Dedifferentiated amniotic fluid mesenchymal stem cell (primary cell): ENCODE data around the gene EHHADH.
"Not testable (repeated sequence)": the region's sequence is repeated elsewhere in the genome, so short reads cannot be mapped to it uniquely, and the experiment has no call there.

Source experiments
- DNase-seq: peaks from one replicate; pipeline ENCODE4 v3.0.0-alpha.2; 2016; ENCODE audit errors: extremely low spot score

EHHADH gene

DNA sequence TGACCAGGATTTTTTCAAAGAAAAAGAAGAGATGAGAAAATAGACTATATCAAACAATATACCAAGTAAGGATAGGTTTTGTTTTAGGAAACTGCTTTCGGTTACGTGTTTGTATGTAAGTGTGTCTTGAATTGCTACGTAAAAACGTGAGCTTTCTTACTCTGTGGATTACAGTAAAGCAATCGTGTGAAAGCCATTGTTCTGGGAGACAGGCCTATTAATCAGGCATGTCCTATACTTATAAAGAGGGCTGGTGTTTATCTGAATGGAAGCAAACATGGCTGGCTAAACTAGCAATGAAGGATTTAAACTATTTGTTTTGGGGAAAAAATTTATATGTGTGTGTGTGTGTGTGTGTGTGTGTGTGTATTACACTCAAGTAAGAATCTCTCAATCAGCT lies 2.6 kb downstream of the EHHADH start:
- DNase-seq, result no peak

DNA sequence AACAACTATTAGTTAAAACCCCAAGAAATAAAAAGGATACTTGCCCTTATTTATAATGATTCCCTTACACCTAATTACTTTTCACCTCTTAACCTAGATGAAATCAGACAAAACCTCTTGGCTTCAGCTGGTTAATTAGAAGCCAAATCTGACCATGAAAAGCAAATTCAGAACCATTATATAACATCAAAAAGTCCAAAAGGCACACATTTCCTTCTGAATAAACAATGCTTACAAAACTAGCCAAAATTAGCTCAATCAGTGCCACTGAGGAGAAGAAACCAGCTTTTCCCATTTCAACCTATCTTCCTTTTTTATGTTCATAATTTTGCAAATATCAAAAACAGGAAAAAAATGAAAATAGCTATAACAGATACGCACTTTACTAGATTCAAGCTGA lies 3.2 kb downstream of the EHHADH start:
- no peak for DNase-seq

DNA sequence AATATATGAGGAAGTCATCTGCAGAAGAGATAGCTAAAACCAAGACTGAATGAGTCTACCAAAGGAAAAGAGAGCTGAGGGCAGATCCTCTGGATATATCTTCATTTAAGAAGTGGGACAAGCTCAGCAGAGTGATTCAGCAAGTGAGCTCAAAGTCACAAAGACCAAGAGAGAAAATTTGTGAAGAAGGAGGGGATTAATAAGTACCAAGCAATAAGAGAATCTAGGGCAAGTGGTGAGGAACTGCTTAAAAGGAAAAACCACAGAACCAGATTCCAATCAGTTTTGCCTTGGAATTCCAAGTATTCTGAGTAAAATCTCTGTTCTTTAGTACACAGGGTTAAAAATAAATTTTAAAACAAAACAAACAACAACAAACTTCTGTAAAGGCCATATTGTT lies 3.6 kb downstream of the EHHADH start:
- DNase-seq, result no peak

DNA sequence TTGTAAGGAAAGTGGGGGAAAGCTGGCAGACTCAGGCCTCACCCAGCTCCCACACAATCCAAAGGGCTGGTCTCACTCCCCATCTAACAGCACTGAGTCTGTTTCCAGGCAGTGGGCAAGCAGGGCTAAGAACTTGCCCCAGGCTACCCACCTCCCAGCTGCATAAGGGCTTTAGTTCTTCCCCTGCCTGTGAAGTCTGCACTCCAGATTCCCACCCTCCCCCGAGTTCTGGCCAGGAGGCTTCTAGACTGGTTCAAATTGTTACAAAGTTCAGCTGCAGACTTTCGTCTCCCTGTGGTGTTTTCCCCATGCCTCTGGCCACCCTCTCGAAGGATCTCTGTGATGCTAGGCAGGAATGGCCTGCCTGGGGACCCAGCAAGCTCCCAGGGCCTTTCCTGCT lies 11.2 kb downstream of the EHHADH start:
- DNase-seq, result no peak

DNA sequence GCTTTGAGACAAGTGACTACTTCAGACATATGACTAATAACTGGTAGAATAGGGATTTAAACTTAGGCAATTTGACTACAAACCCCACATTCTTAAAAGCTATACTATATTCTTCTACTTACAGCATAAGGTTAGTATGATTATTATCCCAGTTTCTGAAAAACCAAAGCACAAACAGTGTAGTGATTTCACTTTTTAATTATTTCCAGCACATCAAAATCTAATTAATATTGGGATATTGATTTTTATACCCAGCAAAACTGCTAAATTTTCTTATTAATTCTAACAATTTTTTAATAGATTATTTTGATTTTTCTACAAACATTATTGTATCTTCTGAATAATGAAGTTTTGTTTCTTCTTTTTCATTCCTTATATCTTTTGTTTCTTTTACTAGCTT lies 16.9 kb downstream of the EHHADH start:
- DNase-seq, result no peak

DNA sequence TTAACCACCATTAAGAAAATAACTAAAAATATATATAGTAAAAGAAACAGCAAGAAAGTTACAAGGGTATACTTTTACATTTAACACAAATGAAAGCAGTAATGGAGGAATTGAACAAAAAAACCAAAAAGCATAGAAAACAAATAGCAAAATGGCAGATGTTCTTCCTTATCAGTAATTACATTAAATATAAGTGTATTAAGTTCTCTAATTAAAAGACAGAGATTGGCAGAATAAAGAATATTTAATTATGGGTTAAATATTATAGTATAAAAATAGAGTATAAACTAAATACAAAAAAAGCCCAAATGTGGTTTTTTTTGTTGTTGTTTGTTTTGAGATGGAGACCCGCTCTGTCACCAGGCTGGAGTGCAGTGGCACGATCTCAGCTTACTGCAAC lies 20.5 kb downstream of the EHHADH start:
- DNase-seq, result no peak

DNA sequence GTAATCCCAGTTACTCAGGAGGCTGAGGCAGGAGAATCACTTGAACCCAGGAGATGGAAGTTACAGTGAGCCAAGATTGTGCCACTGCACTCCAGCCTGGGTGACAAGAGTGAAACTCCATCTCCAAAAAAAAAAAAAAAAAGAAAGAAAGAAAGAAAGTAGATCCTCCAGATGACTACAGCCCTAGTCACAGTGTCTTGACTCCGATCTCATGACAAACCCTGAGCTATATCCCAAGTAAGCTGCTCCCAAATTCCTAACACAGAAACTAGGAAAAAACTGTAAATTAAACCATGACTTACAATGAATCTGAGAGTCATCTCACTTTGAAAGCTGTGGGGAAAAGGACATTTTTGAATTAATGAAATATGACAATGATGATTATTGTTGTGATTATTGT lies 27.3 kb downstream of the EHHADH start:
- DNase-seq, result not testable (repeated sequence)

DNA sequence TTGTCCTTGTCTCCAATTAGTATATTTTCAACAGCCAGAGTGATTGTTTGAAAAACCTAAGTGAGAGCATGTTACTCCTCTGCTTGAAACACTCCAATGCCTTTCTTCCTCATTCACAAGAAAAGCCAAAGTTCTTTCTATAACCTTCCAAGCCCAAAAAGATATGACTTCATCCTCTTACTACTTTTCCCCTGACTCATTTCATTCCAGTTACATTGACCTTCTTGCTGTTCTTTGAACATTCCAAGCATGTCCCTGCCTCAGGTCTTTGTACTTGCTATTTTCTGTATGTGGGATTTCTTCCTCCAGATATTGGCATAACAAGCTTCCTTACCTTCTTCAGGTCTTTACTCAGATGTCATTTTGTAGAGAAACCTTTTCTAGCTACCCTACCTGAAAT lies 28.3 kb downstream of the EHHADH start:
- DNase-seq, result peak; percentile 46

DNA sequence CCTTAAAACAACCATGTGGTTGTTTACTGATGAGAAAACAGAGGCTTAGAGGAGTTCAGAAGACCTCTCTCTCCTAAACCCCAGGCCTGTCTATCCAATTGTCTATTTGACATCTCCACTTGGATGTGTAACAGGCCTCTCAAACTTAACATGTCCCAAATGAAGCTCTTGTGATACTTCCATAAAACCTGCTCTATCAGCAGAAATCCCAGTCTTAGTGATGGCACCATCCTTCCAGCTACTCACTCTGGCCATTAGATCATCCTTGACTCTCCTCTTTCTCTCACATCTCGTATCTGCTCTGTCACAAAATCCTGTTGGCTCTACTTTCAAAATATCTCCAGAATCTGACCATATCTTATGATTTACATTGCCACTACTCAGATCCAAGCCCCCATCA lies 28.8 kb downstream of the EHHADH start:
- no peak for DNase-seq

DNA sequence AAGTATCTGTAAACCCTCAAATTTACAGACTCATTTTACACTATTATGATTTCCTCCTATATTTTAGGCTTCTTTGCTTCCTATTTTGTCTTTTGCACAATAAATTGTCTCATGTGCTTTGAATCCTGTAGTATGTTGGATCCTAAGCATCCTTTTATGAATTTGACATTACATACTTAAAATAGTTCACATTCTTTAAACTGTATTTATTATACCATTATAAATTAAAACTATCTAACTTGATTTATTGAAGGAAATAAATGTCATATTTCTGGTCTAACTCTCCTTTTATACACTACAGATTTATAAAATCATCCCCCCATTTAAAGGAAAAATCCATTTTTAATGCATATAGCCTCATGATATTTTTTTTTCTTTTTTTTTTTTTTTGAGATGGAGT lies 32.6 kb downstream of the EHHADH start:
- DNase-seq, result no peak

DNA sequence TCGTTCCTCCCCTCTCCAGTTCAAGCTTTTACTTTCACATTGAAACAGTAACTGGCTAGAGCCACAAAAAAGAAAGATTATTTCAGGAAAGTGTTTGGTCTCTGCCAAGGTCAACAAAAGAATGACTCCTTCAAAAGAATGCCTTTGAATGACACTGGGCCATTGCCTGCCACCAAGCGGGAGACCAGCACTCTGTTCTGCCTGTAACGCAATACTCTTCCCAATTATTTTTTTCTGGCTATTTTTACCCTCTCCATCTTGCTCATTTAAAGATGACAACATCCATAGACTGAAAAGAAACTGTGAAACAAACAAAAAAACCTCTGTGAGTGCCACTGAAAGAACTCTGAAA lies 37.3 kb downstream of the EHHADH start:
- no peak for DNase-seq

DNA sequence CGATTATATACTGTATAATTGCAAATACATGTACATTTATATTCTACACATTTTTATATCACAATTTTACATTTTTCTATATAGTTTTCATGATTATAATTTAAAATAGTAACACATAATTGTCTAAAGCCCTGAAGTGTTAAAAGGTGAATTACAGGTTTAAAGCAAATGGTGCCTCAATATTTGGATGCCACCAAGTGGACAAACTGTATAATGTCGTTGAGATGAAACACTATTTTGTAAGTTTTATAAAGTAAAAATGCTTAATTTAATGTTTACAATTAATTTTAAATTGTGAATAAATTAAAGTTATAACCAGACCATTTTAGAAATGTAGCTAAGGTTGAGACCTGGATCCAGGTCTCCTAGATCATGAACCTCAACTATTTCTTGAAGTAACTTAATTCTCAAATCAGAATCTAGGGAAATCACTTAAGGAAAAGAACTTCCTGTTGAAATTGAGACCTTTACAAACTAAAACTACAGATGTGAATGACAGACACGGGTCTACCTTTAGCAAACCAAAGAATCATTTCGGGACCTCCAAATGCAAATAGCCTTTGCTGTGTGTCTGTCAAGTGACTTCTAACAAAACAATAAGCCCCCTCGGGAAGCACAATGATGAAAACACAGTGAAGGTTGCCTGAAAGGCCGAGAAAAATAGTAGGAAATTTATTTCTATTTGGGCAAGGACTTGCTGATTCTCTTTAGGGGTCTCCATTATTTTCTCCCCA lies 37.8 kb downstream of the EHHADH start:
- peak; percentile 30 for DNase-seq

DNA sequence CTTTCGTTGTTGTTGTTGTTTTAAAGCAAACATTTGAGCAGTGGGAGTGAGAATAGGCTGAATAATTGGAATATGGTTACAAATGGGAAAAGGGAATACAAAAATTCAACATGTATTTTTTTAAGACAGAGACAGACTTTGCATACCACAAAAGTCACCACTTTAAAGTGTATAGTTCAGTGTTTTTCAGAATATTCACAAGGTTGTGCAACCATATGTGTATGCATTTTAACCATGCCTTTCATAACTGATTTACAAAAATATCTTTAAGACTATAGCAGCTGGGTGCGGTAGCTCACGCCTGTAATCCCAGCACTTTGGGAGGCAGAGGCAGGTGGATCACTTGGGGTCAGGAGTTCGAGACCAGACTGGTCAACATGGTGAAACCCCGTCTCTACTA lies 41.3 kb downstream of the EHHADH start:
- DNase-seq, result no peak

DNA sequence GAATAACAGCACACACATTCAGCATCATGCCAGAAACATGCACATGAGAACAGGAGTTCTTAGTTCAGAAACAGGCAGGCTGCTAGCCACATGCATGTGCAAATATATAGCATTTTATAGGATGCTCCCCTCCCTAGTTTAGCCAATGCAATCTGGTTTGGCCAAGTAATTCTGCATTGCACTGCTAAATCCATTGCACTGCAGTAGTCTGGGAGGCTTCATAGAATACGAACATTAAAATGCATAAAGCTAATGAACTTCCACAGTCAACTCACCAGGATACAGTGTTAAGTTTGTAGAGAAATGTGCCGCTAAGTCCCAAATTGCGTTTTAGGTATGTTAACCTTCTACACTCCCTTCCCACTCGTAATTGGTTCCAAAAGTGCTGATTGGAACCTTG lies 41.8 kb downstream of the EHHADH start:
- no peak for DNase-seq

DNA sequence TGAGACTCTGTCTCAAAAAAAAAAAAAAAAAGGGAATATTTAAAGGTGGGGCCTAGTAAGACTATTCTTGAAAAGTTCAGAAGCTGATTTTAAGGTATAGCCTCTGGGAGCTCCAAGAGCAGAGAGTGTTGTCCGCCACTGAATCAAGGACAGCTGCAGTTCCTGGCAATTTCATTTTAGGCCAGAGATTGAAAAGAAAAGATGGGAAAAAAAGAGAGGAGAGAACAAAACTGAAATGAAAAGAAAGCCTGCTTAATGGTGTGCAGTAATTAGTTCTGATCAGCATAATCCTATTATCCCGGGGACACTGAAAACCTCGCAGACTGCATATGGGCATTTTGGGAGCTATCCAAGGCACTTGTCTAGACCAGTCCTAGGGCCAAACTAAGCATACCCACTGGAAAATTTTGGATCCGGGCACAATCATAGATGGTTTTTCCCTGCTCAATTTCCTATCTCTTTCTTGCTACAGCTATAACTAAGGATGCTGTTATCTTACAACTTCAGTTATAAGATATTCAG lies 43.2 kb downstream of the EHHADH start:
- no peak for DNase-seq

DNA sequence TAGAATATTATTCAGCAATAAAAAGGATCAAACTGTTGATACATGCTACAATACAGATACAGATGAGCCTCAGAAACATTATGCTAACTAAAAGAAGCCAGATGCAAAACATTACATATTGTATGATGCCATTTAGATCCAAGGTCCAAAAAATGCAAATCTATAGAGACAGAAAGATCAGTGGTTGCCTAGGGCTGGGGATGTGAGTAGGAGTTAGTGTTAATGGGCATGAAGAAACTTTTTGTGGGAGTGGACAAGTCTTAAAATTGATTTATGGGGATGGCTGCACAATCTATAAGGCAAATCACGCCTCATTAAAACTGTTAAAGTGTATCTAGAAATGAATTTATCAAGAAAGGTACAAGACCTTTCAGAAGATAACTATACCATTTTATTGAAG lies 45.0 kb downstream of the EHHADH start:
- no peak for DNase-seq

DNA sequence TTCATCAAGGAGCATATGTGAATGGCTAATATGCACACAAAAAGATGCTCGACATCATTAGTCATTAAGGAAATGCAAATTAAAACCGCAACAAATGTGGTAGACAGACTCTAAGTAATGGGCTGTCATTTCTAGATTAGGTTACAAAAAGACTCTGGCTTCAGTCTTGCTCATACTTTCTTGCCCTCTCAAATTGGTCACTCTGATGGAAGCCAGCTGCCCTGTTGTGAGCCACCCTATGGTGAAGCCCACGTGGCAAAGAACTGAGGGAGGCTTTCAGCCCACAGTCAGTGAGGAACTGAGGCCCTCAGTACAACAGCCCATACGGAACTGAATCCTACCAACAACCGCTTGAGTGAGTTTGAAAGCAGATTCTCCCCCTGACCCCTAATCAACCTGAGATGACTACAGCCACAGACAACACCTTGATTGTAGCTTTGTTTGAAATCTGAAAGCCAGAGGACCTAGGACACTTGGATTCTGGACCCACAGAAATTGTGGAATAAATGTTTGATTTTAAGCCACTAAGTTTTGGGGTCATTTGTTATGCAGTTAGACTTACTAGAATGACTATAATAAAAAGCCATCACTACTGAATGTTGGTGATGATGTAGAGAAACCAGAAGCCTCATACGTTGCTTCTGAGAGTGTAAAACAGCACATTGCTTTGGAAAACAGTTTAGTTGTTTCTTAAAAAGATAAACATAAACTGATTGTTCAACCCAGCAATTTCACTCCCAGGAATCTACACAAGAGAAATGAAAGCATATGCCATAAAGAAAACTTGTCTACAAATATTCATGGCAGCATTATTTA lies 45.7 kb downstream of the EHHADH start:
- no peak for DNase-seq

DNA sequence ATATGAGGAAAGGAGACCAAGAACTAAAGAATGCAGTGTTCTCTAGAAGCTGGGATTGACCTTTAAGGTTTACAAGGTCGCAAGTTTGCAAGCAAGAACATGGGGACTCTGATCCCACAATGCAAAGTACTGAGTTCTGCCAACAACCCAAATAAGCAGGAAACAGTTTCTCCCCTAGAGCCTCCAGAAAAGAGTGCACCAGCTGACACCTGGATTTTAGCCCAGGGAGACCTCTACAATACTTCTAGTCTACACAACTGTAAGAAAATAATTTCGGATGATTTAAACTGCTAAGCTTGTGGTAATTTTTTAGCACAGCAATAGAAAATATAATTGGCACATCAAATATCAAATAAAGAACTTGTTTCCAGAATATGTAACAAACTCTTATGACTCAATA lies 46.4 kb downstream of the EHHADH start:
- DNase-seq, result no peak

DNA sequence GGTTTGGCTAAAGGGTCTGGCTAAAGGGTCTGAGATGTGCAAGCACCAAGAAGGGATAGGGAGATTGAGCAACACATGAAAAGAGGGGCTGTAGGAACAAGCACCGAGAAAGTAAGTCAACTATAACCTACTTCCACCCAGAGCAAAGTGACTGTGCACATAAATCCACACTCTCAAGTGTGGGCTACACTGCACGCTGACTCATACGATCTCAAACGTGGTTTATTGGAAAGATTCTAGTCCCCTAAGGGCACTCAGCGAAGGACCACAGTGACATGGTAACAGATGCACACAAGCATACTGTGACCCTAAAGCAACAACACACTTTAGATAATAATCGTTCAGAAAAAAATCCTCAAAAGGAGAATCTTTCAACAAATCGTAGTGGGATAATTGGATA lies 48.0 kb downstream of the EHHADH start:
- DNase-seq, result no peak

DNA sequence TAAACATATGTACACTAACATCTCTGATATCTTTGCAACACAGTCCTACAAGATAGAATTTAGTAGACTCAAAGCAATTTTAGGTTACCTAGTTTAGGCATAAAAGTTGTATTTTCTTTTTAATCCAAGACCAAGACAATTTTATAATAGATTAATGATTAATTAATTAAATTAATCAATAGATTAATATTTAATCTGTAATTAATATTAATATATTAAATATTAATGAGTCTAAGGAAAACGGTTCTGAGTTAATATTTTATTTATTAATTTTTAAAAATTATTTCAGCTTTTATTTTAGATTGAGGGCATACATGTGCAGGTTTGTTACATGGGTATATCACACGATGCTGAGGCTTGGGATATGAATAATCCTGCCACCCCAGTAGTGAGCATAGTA lies 49.0 kb downstream of the EHHADH start:
- DNase-seq, result no peak

DNA sequence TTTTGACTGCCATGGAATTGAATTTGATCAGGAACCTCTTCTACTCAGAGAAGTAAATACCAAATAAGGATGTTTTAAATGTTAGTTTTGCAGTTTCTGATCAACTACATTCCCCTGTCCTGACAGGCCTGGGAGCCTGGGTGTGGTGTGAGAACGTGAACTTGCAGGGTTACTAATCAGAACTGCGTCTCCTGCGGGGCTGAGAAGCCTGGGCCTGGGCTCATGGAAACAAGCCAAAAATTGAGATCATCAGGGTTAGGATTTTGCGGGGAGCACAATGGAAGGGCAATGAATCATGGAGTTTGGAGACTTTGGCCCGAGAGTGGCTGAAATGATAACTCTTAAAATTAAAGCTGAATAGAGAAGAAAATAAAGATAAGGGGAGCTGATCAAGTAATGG lies 53.2 kb downstream of the EHHADH start:
- DNase-seq, result no peak

DNA sequence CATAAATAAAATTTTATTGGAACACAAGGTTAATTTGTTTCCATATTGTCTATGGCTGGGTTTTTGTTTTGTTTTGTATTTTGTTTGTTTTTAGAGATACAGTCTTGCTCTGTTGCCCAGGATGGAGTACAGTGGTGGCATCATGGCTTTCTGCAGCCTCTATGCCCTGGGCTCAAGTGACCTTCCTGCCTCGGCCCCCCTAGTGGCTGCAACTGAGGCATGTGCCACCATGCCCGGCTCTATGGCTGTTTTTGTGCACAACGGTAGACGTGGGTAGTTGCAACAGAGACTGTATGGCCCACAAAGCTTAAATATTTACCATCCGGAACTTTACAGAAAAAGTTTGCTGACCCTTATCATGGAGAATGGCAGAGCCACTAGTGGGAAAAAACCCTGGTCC lies 54.2 kb downstream of the EHHADH start:
- DNase-seq, result no peak

DNA sequence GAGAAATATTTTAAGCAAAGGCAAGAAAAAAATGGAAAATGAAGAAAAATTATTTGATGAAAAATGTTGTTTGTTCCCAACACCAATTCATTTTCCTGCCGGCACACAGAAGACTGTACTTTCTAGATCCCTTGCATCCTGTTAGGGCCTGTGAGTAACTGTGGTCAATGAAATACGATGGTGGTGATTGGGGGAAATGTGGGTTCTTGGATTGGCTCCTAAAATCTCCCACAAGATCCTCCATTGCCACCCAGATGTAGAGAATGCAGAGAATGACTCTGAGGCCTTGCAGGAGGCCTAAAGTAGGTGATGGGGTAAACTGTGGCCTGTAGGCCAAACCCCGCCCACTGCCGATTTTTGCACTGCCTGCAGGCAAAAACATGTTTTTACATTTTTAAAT lies 54.6 kb downstream of the EHHADH start:
- DNase-seq, result no peak
